ENCODE results near the gene FCHSD2. TPM values are rescaled to one million over a fixed set of nuclear protein-coding genes. Genes with fewer than 3 reads are reported as not detected.

FCHSD2 gene
- total and polyA plus RNA-seq, 2 of the 8 experiments (the other 6 are each of a cell fraction or from before 2014, with no cell fraction given) = 4.1 to 7.8 TPM

DNA sequence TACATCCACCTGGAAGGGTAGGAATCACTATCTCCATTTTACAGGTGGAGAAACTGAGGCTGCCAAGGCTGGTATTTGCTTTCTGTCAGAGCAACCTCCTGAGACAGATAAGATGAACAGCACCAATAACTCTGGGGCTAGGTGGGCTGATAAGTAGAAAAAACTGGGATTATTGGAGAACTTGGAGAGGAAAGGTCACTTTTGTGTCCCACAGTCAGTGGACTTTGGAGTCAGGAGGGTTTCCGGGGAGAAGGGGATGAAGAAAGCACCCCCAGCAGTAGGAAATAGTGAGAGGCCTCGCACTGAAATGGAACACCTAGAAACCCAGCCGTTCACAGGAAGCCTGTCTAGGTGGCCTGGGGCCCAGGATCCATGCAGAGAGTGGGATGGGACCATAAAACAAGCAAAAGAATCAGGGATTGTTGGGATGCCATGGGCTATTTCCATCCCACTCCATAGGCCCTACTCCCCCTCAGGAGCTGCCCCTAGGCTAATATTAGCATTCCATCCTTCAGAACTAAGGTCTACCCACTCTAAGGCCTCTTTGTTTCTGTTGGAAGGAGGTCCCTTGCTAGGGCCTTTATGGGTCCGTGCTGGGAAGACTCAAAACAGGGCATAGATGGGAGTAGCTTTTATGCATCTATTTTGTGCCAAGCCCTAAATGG, 31.0 kb upstream of the FCHSD2 start (continued):
- TF ChIP-seq SP4 (IDR thresholded peaks at IDR 0.05; ENCODE audit: low read length) (no peak), MAFK (IDR thresholded peaks at IDR 0.05; ENCODE audit: low read depth, low read length) (no peak), HDAC6 (IDR thresholded peaks at IDR 0.05; ENCODE audit: low read depth, low read length) (no peak), RBBP5 (IDR thresholded peaks at IDR 0.05; ENCODE audit: borderline replicate concordance, low read depth, low read length) (no peak), CTBP2 (IDR thresholded peaks at IDR 0.05; ENCODE audit: borderline replicate concordance, insufficient read depth, insufficient read length, low read length) (no peak)
